Vagina (tissue), 2 donors: ENCODE measurements around the gene PSTPIP2.

Experiments used
- POLR2A ChIP-seq, 2 donors: fragments of 450-650 bp; IDR thresholded peaks; one replicate each; pipeline ENCODE4 v1.6.1; 2017; ENCODE audit warnings: antibody characterized with exemption in 2 of 2, mild to moderate bottlenecking in 2 of 2, moderate library complexity in 2 of 2
- TF ChIP-seq, protein P1 (sequence below), 3 experiments: fragments of 450-650 bp in 2 of 3; fragments of 200-600 bp in 1 of 3; sonication (generic) in 1 of 3; IDR thresholded peaks; one replicate each; pipeline ENCODE4 v1.5.1; 2017 to 2019; ENCODE audit warnings: antibody characterized with exemption in 3 of 3, mild to moderate bottlenecking in 2 of 3, moderate library complexity in 2 of 3

DNA sequence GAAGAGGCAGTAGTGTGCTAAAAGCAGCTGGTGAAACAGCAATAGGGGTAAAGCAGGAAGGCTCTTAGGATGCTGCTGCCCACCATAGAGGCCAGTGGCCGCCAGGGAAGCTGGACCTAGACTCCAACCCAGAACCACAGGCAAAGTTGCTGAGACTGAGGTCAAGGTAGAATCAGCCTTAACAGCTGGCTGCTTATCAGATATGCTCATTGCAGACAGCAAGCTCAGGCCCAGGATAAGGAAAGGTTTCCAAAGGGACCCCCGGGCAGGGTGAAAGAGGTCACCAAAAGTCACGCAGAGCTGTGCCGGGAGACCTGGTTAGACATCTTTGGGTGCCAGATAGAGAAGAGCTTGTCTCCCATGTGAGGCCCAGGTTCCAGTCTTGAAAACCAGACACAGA lies 62.0 kb downstream of the PSTPIP2 start:
- no peak for TF ChIP-seq POLR2A (IDR thresholded peaks at IDR 0.05)
- TF ChIP-seq, protein P1, sequence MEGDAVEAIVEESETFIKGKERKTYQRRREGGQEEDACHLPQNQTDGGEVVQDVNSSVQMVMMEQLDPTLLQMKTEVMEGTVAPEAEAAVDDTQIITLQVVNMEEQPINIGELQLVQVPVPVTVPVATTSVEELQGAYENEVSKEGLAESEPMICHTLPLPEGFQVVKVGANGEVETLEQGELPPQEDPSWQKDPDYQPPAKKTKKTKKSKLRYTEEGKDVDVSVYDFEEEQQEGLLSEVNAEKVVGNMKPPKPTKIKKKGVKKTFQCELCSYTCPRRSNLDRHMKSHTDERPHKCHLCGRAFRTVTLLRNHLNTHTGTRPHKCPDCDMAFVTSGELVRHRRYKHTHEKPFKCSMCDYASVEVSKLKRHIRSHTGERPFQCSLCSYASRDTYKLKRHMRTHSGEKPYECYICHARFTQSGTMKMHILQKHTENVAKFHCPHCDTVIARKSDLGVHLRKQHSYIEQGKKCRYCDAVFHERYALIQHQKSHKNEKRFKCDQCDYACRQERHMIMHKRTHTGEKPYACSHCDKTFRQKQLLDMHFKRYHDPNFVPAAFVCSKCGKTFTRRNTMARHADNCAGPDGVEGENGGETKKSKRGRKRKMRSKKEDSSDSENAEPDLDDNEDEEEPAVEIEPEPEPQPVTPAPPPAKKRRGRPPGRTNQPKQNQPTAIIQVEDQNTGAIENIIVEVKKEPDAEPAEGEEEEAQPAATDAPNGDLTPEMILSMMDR (IDR thresholded peaks at IDR 0.05) = no peak
